Gastroesophageal sphincter (tissue), 3 donors: Measurements from ENCODE around the gene LONP2.

Experiments
- EP300 ChIP-seq: sonication (generic); formaldehyde crosslinking; IDR thresholded peaks from one replicate; pipeline ENCODE4 v1.6.1; 2017; ENCODE audit warnings: antibody characterized with exemption, mild to moderate bottlenecking
- POLR2A ChIP-seq, 2 donors: fragments of 450-650 bp; IDR thresholded peaks; one replicate each; pipeline ENCODE4 v1.6.1; 2017; ENCODE audit warnings: antibody characterized with exemption in 2 of 2, mild to moderate bottlenecking in 2 of 2, moderate library complexity in 1 of 2
- POLR2AphosphoS5 ChIP-seq: sonication (generic); formaldehyde crosslinking; IDR thresholded peaks from one replicate; pipeline ENCODE4 v1.6.1; 2017; ENCODE audit warnings: antibody characterized with exemption
- TF ChIP-seq, protein P1 (sequence below), 4 experiments: fragments of 200-600 bp in 2 of 4; fragments of 450-650 bp in 2 of 4; sonication (generic) in 1 of 4; IDR thresholded peaks; one replicate each; pipeline ENCODE4 v1.5.1; 2017 to 2019; ENCODE audit warnings: antibody characterized with exemption in 4 of 4, mild to moderate bottlenecking in 2 of 4, moderate library complexity in 2 of 4

GRCh38 chr16:48203974-48204824 lies 39.9 kb upstream of the LONP2 start:
- TF ChIP-seq, protein P1, sequence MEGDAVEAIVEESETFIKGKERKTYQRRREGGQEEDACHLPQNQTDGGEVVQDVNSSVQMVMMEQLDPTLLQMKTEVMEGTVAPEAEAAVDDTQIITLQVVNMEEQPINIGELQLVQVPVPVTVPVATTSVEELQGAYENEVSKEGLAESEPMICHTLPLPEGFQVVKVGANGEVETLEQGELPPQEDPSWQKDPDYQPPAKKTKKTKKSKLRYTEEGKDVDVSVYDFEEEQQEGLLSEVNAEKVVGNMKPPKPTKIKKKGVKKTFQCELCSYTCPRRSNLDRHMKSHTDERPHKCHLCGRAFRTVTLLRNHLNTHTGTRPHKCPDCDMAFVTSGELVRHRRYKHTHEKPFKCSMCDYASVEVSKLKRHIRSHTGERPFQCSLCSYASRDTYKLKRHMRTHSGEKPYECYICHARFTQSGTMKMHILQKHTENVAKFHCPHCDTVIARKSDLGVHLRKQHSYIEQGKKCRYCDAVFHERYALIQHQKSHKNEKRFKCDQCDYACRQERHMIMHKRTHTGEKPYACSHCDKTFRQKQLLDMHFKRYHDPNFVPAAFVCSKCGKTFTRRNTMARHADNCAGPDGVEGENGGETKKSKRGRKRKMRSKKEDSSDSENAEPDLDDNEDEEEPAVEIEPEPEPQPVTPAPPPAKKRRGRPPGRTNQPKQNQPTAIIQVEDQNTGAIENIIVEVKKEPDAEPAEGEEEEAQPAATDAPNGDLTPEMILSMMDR (IDR thresholded peaks at IDR 0.05) = no peak
- TF ChIP-seq POLR2AphosphoS5 = no peak
- no peak for TF ChIP-seq POLR2A (IDR thresholded peaks at IDR 0.05)
- no peak for TF ChIP-seq EP300
